Cardiac fibroblast (primary cell): ENCODE data around the gene STRN.
"Not testable (repeated sequence)": the region's sequence is repeated elsewhere in the genome, so short reads cannot be mapped to it uniquely, and the experiment has no call there.

Experiments used
- DNase-seq, 2 donors: peaks; one replicate each; pipeline versions ENCODE4 v3.0.0 to v3.0.0-alpha.2; 2010; ENCODE audit warnings: low read depth in 2 of 2
- H3K4me3 ChIP-seq, 2 donors: replicated peaks in 1 of 2; 1 replicate in 1 of 2; 2 replicates in 1 of 2; pipeline ENCODE4 v1.5.1; 2011; ENCODE audit warnings: low read depth in 2 of 2, low read length in 2 of 2, mild to moderate bottlenecking in 2 of 2, moderate library complexity in 1 of 2
- CTCF ChIP-seq: IDR thresholded peaks from one replicate; pipeline ENCODE4 v1.5.1; 2011; ENCODE audit warnings: low read depth, mild to moderate bottlenecking, low read length, inconsistent platforms

Gene STRN

GRCh38 chr2:36966370-36967235, at the start of gene STRN:
Gene STRN, minus strand, starts transcription at chr2:36966536. Its CDS starts 73 bp downstream, at chr2:36966463.
- DNase-seq: peak; percentile 94 to 98
- H3K4me3 ChIP-seq: peak within 1 kb of the TSS; percentile 81 to 85
- TF ChIP-seq CTCF: no peak

GRCh38 chr2:37013315-37013641, 46.9 kb upstream of the STRN start:
- DNase-seq: no peak
- TF ChIP-seq CTCF: no peak
- H3K4me3 ChIP-seq: no peak overlapping the region

GRCh38 chr2:37011130-37011529, 44.8 kb upstream of the STRN start:
- no peak overlapping the region for H3K4me3 ChIP-seq
- TF ChIP-seq CTCF: no peak
- no peak for DNase-seq

- DNase-seq: peak; percentile 52 to 53
- peak; percentile 63 for TF ChIP-seq CTCF
- H3K4me3 ChIP-seq: no peak overlapping the region
Observed at GRCh38 chr2:37005118-37005868, 39.0 kb upstream of the STRN start.

- TF ChIP-seq CTCF: no peak
- no peak for DNase-seq
Observed at GRCh38 chr2:37000988-37001556, 34.7 kb upstream of the STRN start.

GRCh38 chr2:37000318-37000717, 34.0 kb upstream of the STRN start:
- peak; percentile 3 to 14 for DNase-seq
- TF ChIP-seq CTCF: no peak
- no peak overlapping the region for H3K4me3 ChIP-seq

More at GRCh38 chr2:37000988-37001556, 34.7 kb upstream of the STRN start:
- no peak overlapping the region for H3K4me3 ChIP-seq

- not testable (repeated sequence) for DNase-seq, H3K4me3 ChIP-seq
Observed at GRCh38 chr2:36999416-36999815, 33.1 kb upstream of the STRN start.
